Right lobe of liver (tissue), 6 donors: ENCODE data around the gene HSPA2. TPM values are rescaled to one million over a fixed set of nuclear protein-coding genes. Genes with fewer than 3 reads are reported as not detected.

Source experiments
- ATAC-seq, 4 donors: fragments of 200-7000 bp; cut with Tn5 transposase; one replicate each; pipeline ENCODE4 v1.9.1; 2020; ENCODE audit warnings: mild to moderate bottlenecking in 4 of 4, moderate library complexity in 4 of 4
- DNase-seq, 3 donors: peaks; one replicate each; pipeline ENCODE4 v3.0.0-alpha.2; 2020
- H3K27ac ChIP-seq, 3 donors: fragments of 200-600 bp; one replicate each; pipeline ENCODE4 v1.8.0; 2022
- H3K27me3 ChIP-seq, 2 donors: fragments of 200-600 bp; one replicate each; pipeline ENCODE4 v1.8.0; 2022
- H3K36me3 ChIP-seq, 4 donors: fragments of 200-600 bp; sonication (generic) in 1 of 4; one replicate each; pipeline versions ENCODE4 v1.5.1 to v1.8.0; 2017 to 2022; ENCODE audit warnings: control low read depth in 1 of 4
- H3K4me1 ChIP-seq, 4 donors: fragments of 200-600 bp; sonication (generic) in 1 of 4; one replicate each; pipeline versions ENCODE4 v1.5.1 to v1.8.0; 2017 to 2022; ENCODE audit warnings: control low read depth in 1 of 4
- H3K4me3 ChIP-seq, 3 donors: fragments of 200-600 bp; one replicate each; pipeline ENCODE4 v1.8.0; 2022
- H3K9me3 ChIP-seq, 4 donors: fragments of 200-600 bp; sonication (generic) in 1 of 4; one replicate each; pipeline versions ENCODE4 v1.5.1 to v1.8.0; 2017 to 2022; ENCODE audit warnings: control low read depth in 1 of 4
- POLR2A ChIP-seq: fragments of 450-650 bp; IDR thresholded peaks from one replicate; pipeline ENCODE4 v1.6.1; 2017; ENCODE audit warnings: antibody characterized with exemption, mild to moderate bottlenecking
- WGBS: methylation state at CpG from one replicate; pipeline ENCODE4 v1.1.6; 2018; ENCODE audit warnings: low coverage, low lambda C conversion rate; ENCODE audit not compliant: insufficient coverage; ENCODE audit errors: missing lambda C conversion rate; 5-methylcytosine and 5-hydroxymethylcytosine counted together
- intact Hi-C, 2 donors: fragments of 100-400 bp; cut with DNase I; formaldehyde crosslinking; loops; one replicate each; pipeline versions ENCODE4 v1.11.2 to v1.14.1; 2022
- total RNA-seq, 6 experiments: library from RNA; depleted of rRNA in 2 of 6; stranded (reverse); fragments of >200 nt in 2 of 6; fragmentation: NEBNext Ultra II Directional in 3 of 6; extraction: Animal tissue kit (Norgen Biotek cat#: 25700) in 3 of 6; gene quantifications; one replicate each; pipeline versions ENCODE4 v1.1.0 to v1.2.4, GENCODE V29; 2016 to 2023
- TF ChIP-seq, protein P1 (sequence below), 4 donors: fragments of 200-600 bp in 3 of 4; fragments of 450-650 bp in 1 of 4; IDR thresholded peaks; one replicate each; pipeline versions ENCODE4 v1.5.1 to v1.8.0; 2016 to 2022; ENCODE audit warnings: antibody characterized with exemption in 4 of 4, mild to moderate bottlenecking in 2 of 4
- donor health status: DM: no; HTN: yes; CAD: no.
- donor health status: DM: no; HTN: no; CAD: no.
- donor health status: DM: no; HTN: no; CAD: no.
- donor health status: DM: no; HTN: yes; CAD: no.
- donor health status: DM: no; HTN: yes; CAD: no.

The HSPA2 gene
- total RNA-seq, 6 experiments from 2014 or later = 1.2 to 9.7 (median 5.0) TPM

DNA sequence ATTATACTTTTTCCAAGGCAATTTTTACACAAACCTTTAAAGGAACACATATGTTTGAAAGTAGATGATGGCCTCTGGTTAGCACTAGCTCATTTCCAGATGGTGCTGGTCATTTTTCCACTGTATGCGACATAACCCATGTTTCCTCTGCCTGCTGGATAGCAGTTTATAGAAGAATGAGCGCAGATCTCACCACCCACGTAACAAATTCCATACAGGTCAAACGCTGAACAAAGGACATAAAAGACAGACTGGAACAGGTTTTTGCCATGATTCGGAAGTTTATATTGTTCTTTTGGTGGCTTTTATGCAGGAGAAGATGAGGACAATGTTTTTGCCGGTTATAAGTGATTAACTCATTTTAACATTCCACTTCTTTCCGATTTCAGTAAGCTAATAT lies 39.9 kb downstream of the HSPA2 start:
- 84% methylated on average over 7 of the region's 7 CpGs for WGBS
- no peak overlapping the region for H3K27ac ChIP-seq
- ATAC-seq (no peak), DNase-seq (no peak)
- intact Hi-C loops = no loop called here
- H3K27me3 ChIP-seq = no peaks in the 10 kb centered on the region
- H3K9me3 ChIP-seq = no peaks in the 10 kb centered on the region
- no peaks in the 10 kb centered on the region for H3K4me1 ChIP-seq
- no peak for TF ChIP-seq POLR2A
- TF ChIP-seq, protein P1, sequence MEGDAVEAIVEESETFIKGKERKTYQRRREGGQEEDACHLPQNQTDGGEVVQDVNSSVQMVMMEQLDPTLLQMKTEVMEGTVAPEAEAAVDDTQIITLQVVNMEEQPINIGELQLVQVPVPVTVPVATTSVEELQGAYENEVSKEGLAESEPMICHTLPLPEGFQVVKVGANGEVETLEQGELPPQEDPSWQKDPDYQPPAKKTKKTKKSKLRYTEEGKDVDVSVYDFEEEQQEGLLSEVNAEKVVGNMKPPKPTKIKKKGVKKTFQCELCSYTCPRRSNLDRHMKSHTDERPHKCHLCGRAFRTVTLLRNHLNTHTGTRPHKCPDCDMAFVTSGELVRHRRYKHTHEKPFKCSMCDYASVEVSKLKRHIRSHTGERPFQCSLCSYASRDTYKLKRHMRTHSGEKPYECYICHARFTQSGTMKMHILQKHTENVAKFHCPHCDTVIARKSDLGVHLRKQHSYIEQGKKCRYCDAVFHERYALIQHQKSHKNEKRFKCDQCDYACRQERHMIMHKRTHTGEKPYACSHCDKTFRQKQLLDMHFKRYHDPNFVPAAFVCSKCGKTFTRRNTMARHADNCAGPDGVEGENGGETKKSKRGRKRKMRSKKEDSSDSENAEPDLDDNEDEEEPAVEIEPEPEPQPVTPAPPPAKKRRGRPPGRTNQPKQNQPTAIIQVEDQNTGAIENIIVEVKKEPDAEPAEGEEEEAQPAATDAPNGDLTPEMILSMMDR (IDR thresholded peaks at IDR 0.05) = no peak
- H3K36me3 ChIP-seq = no peaks in the 10 kb centered on the region
- no peak overlapping the region for H3K4me3 ChIP-seq

DNA sequence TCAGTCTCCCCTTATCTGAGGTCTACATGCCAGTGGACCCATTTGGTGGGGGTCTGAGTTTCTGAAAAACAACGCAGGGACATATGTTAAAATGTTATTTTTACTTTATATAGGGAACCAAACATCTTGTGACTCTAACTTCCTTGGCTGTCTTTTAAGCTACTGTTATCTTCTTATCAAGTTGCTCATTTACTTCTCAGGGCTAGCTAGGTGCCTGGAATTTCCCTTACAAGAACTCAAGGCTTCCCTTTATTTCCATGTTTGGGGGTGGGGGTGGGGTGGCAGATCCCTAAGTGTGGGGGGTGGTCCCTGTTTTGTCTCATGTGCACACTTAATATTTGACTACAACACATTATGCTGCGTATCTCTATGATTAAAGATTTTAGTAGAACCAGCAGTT lies 40.8 kb downstream of the HSPA2 start:
- Histone ChIP-seq H3K36me3 (no peaks in the 10 kb centered on the region), H3K4me1 (no peaks in the 10 kb centered on the region), H3K27ac (no peak overlapping the region), H3K9me3 (no peaks in the 10 kb centered on the region), H3K4me3 (no peak overlapping the region), H3K27me3 (no peaks in the 10 kb centered on the region)
- WGBS = 65% methylated on average over 2 of the region's 2 CpGs
- no peak for ATAC-seq
- intact Hi-C loops = no loop called here
- TF ChIP-seq, protein P1 (IDR thresholded peaks at IDR 0.05) = no peak
- TF ChIP-seq POLR2A = no peak
- no peak for DNase-seq

DNA sequence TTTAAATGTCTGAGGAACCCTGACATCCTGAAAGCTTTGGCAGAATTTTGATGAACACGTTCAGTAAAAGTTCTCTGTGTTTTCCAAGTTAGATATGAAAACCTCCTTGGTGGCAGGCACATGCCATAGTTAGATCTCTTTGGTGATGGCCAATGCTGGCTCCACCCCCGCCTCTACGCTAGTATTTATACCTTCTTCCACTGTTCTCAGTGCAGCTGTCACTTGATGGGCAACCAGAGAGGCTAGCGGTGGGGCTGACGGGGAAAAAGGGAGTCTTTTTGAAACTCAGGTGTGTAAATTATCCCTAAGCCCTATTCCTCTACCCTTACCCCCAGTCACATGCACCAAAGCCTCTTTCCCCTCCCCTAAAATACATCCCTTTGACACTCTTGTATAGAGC lies 41.3 kb downstream of the HSPA2 start:
- no peak for DNase-seq
- Histone ChIP-seq H3K4me1 (no peaks in the 10 kb centered on the region), H3K9me3 (no peaks in the 10 kb centered on the region), H3K4me3 (no peak overlapping the region), H3K36me3 (no peaks in the 10 kb centered on the region), H3K27ac (no peak overlapping the region), H3K27me3 (no peaks in the 10 kb centered on the region)
- intact Hi-C loops = no loop called here
- ATAC-seq = no peak
- TF ChIP-seq POLR2A = no peak
- TF ChIP-seq, protein P1 (IDR thresholded peaks at IDR 0.05) = no peak
- WGBS = 62% methylated on average over 5 of the region's 5 CpGs

DNA sequence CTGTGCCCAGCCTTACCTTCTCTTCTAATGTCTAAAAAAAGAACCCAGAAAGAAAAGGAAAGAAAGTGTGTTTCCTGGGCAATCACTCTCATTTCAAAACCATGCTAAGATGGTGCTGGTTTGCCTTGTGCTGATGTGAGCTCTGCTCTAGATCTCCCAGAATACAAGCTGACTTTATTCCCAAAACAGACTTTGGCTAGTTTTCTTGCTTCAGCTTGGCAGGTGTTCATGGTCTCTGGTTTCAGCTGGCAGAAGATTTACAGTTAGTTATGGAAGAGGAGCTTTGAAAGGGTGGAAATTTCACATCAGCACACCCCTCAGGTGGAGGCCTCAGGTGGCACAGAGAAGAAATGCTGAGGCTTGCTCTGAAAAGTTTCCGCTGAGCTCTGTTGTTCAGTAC lies 43.6 kb downstream of the HSPA2 start:
- DNase-seq (no peak), ATAC-seq (no peak)
- Histone ChIP-seq H3K4me1 (no peaks in the 10 kb centered on the region), H3K9me3 (no peaks in the 10 kb centered on the region), H3K27me3 (no peaks in the 10 kb centered on the region), H3K36me3 (no peaks in the 10 kb centered on the region), H3K27ac (no peak overlapping the region), H3K4me3 (no peak overlapping the region)
- no CpG with 5 or more reads among the region's 1 CpG for WGBS
- TF ChIP-seq POLR2A = no peak
- TF ChIP-seq, protein P1 (IDR thresholded peaks at IDR 0.05) = no peak
- intact Hi-C loops = no loop called here

DNA sequence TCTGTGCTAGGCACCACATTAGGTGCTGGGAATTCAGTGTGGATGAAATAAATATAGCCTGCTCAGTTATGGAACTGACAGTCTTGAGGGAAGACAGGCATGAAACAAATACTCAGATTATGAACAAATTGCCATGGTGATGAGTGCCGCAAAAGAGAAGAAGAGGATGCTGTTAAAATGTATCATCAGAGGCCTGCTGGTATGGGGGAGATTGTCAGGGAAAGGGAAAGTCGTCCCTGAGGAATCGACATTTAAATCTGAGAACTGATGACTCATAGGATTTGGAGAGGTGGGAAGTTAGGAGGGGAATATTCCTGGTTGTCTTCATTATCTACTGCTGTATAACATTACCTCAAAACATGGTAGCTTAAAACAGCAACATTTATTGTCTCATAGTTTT lies 51.3 kb downstream of the HSPA2 start:
- WGBS = 93% methylated on average over 3 of the region's 3 CpGs
- DNase-seq (no peak), ATAC-seq (no peak)
- Histone ChIP-seq H3K4me1 (no peaks in the 10 kb centered on the region), H3K27ac (no peak overlapping the region), H3K4me3 (no peak overlapping the region), H3K27me3 (no peaks in the 10 kb centered on the region), H3K9me3 (no peaks in the 10 kb centered on the region), H3K36me3 (no peaks in the 10 kb centered on the region)
- intact Hi-C loops = no loop called here
- TF ChIP-seq, protein P1 (IDR thresholded peaks at IDR 0.05) = no peak
- no peak for TF ChIP-seq POLR2A
